MM.1S (cell line): ENCODE data around the gene TIMP4.

Source experiments
- DNase-seq: peaks from one replicate; pipeline ENCODE4 v3.0.0-alpha.2; 2015
- H2AFZ ChIP-seq: fragments of 300-600 bp; sonication (generic); 2 replicates; pipeline ENCODE4 v1.6.0; 2016; ENCODE audit warnings: antibody characterized with exemption, low read length
- H3F3A ChIP-seq: fragments of 300-600 bp; sonication (generic); 2 replicates; pipeline ENCODE4 v1.6.1; 2016; ENCODE audit warnings: mild to moderate bottlenecking, antibody characterized with exemption, low read length, moderate library complexity, mixed read lengths; ENCODE audit not compliant: insufficient read depth
- H3K27ac ChIP-seq: fragments of 300-600 bp; sonication (generic); 2 replicates; pipeline ENCODE4 v1.5.1; 2016; ENCODE audit warnings: mild to moderate bottlenecking, low read length
- H3K27me3 ChIP-seq: fragments of 300-600 bp; sonication (generic); replicated peaks from 2 replicates; pipeline ENCODE4 v1.6.0; 2016; ENCODE audit warnings: low read length; ENCODE audit not compliant: insufficient read depth
- H3K36me3 ChIP-seq: fragments of 300-600 bp; sonication (generic); replicated peaks from 2 replicates; pipeline ENCODE4 v1.6.1; 2016; ENCODE audit warnings: mild to moderate bottlenecking, low read length, mixed read lengths; ENCODE audit not compliant: insufficient read depth
- H3K4me1 ChIP-seq: fragments of 300-600 bp; sonication (generic); 2 replicates; pipeline ENCODE4 v1.6.1; 2016; ENCODE audit warnings: low read length, mixed read lengths
- H3K4me2 ChIP-seq: fragments of 300-600 bp; sonication (generic); 2 replicates; pipeline ENCODE4 v1.6.0; 2016; ENCODE audit warnings: low read depth, low read length
- H3K4me3 ChIP-seq: fragments of 300-600 bp; sonication (generic); 2 replicates; pipeline ENCODE4 v1.5.1; 2016; ENCODE audit warnings: low read length, mixed read lengths
- H3K79me2 ChIP-seq: fragments of 300-600 bp; sonication (generic); 2 replicates; pipeline ENCODE4 v1.6.1; 2016; ENCODE audit warnings: mixed run types, low read length, mixed read lengths
- H3K9ac ChIP-seq: fragments of 300-600 bp; sonication (generic); 2 replicates; pipeline ENCODE4 v1.6.1; 2016; ENCODE audit warnings: low read length, mixed read lengths
- H3K9me2 ChIP-seq: fragments of 300-600 bp; sonication (generic); replicated peaks from 2 replicates; pipeline ENCODE4 v1.6.1; 2016; ENCODE audit warnings: mild to moderate bottlenecking, low read length, mixed read lengths; ENCODE audit not compliant: insufficient read depth
- H3K9me3 ChIP-seq: fragments of 300-600 bp; sonication (generic); replicated peaks from 2 replicates; pipeline ENCODE4 v1.6.1; 2016; ENCODE audit warnings: mild to moderate bottlenecking, low read length, mixed read lengths; ENCODE audit not compliant: insufficient read depth
- H4K20me1 ChIP-seq: fragments of 300-600 bp; sonication (generic); 2 replicates; pipeline ENCODE4 v1.6.1; 2016; ENCODE audit warnings: mild to moderate bottlenecking, low read length, moderate library complexity, mixed read lengths; ENCODE audit not compliant: insufficient read depth
- CTCF ChIP-seq: fragments of 300-600 bp; sonication (generic); IDR thresholded peaks from 2 replicates; pipeline ENCODE4 v1.5.1; 2016; ENCODE audit warnings: antibody characterized with exemption, low read length, mixed read lengths
- EZH2 ChIP-seq: fragments of 300-600 bp; sonication (generic); optimal IDR thresholded peaks from 2 replicates; pipeline ENCODE3; 2017; ENCODE audit warnings: low read depth, mild to moderate bottlenecking, antibody characterized with exemption, low read length, mixed read lengths
- EZH2phosphoT487 ChIP-seq: fragments of 300-600 bp; sonication (generic); IDR thresholded peaks from 2 replicates; pipeline ENCODE4 v1.6.1; 2018; ENCODE audit warnings: antibody characterized with exemption, low read length

The TIMP4 gene

GRCh38 chr3:12135029-12135657, 23.6 kb downstream of the TIMP4 start:
- no peak for TF ChIP-seq EZH2phosphoT487
- peak; percentile 79 for TF ChIP-seq CTCF
- no peak overlapping the region for H3K4me3 ChIP-seq
- H3K79me2 ChIP-seq: no peaks in the 10 kb centered on the region
- no peaks in the 10 kb centered on the region for H3K9me2 ChIP-seq
- no peaks in the 10 kb centered on the region for H3K9me3 ChIP-seq
- no peaks in the 10 kb centered on the region for H4K20me1 ChIP-seq
- 0 out of 2 replicates have a peak, but pooled peaks cover 2% of the 10 kb centered on the region for H3K4me1 ChIP-seq
- no peak overlapping the region for H3K27ac ChIP-seq
- no peak overlapping the region for H2AFZ ChIP-seq
- peak; percentile 49 for DNase-seq
- H3K36me3 ChIP-seq: no peaks in the 10 kb centered on the region
- no peaks in the 10 kb centered on the region for H3K27me3 ChIP-seq
- H3F3A ChIP-seq: no peaks in the 10 kb centered on the region
- H3K9ac ChIP-seq: no peak overlapping the region
- H3K4me2 ChIP-seq: no peak overlapping the region

- no peaks in the 10 kb centered on the region for H3K79me2 ChIP-seq
- no peaks in the 10 kb centered on the region for H3K27me3 ChIP-seq
- H3K36me3 ChIP-seq: no peaks in the 10 kb centered on the region
- no peak for DNase-seq
- H4K20me1 ChIP-seq: no peaks in the 10 kb centered on the region
- no peak for TF ChIP-seq CTCF
- no peak for TF ChIP-seq EZH2
- no peak for TF ChIP-seq EZH2phosphoT487
- no peaks in the 10 kb centered on the region for H3K4me1 ChIP-seq
- no peak overlapping the region for H3K4me2 ChIP-seq
- H3K9me2 ChIP-seq: no peaks in the 10 kb centered on the region
- no peak overlapping the region for H3K27ac ChIP-seq
- H3F3A ChIP-seq: no peaks in the 10 kb centered on the region
- no peaks in the 10 kb centered on the region for H3K9me3 ChIP-seq
- H3K9ac ChIP-seq: no peak overlapping the region
- no peak overlapping the region for H3K4me3 ChIP-seq
- no peak overlapping the region for H2AFZ ChIP-seq
Observed at GRCh38 chr3:12132881-12133280, 25.8 kb downstream of the TIMP4 start.

DNA sequence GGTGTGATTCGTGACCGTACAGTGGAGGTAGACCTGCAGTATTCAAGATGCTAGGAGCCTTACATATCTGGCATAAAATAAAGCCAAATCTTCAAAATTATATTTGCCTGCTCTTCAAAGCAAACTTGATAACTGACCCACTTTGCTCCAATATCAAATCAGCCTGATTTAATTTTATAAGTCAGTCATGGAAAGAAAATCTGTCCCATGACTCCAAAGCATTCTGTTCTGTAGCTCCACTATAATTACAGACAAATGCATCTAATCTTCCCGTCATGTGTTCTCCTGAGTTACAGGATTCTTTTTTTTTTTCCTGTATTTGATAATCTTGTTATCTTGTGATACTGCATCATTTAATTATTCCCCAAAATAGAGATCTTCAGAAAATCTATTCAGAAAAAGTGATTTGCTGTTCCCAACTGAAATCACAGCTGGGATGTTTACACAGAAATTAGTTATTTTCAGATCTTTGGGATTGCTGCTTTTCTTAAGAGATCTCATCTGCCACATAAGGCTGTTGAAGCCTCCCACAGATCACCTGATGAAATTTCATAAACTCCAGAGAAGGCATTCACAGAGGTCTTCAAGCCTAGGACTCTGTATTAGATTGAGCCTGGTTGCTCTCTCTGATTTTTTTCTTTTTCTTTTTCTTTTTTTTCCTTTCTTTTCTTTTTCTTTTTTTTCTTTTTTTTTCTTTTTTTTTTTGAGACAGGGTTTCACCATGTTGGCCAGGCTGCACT, 27.2 kb downstream of the TIMP4 start:
- no peaks in the 10 kb centered on the region for H3K9me2 ChIP-seq
- no peaks in the 10 kb centered on the region for H3K27me3 ChIP-seq
- no peaks in the 10 kb centered on the region for H3F3A ChIP-seq
- H3K27ac ChIP-seq: no peak overlapping the region
- H4K20me1 ChIP-seq: no peaks in the 10 kb centered on the region
- no peaks in the 10 kb centered on the region for H3K4me1 ChIP-seq
- no peaks in the 10 kb centered on the region for H3K36me3 ChIP-seq
- H3K4me2 ChIP-seq: no peak overlapping the region
- no peaks in the 10 kb centered on the region for H3K9me3 ChIP-seq
- no peak overlapping the region for H3K4me3 ChIP-seq
- no peak for TF ChIP-seq EZH2phosphoT487
- TF ChIP-seq CTCF: no peak
- no peak for TF ChIP-seq EZH2
- H3K9ac ChIP-seq: no peak overlapping the region
- H3K79me2 ChIP-seq: no peaks in the 10 kb centered on the region
- DNase-seq: no peak
- no peak overlapping the region for H2AFZ ChIP-seq
